MCF 10A (cell line): ENCODE results near the gene FKBP8. TPM values are rescaled to one million over a fixed set of nuclear protein-coding genes. Genes with fewer than 3 reads are reported as not detected.

Experiments
- BruUV-seq: library from RNA; stranded (reverse); fragments of 400-500 nt; replicated peaks from 2 replicates; lab custom pipeline; 2021; lab: Mats Ljungman, UMichigan
- CTCF ChIA-PET: fragments of 300-600 bp; sonication (Branson Sonifier 250); formaldehyde crosslinking; extraction: SDS; loops from one replicate; lab custom pipeline; 2021; ENCODE audit warnings: antibody characterized with exemption, inconsistent platforms; lab: Yijun Ruan, JAX
- POLR2A ChIA-PET: fragments of 300-600, 350-650 bp; sonication (Branson Sonifier 250); formaldehyde crosslinking; extraction: SDS; loops from one replicate; lab custom pipeline; 2020; ENCODE audit warnings: antibody characterized with exemption, inconsistent platforms; lab: Yijun Ruan, JAX
- DNase-seq: peaks from one replicate; pipeline ENCODE4 v3.0.0-alpha.2; 2018; ENCODE audit not compliant: unreplicated experiment
- H3K27ac Mint-ChIP-seq: one replicate; pipeline ENCODE4 v1.8.0; 2022; ENCODE audit warnings: mild to moderate bottlenecking, low read depth, mixed read lengths; ENCODE audit not compliant: unreplicated experiment
- H3K27me3 Mint-ChIP-seq: one replicate; pipeline ENCODE4 v1.8.0; 2022; ENCODE audit warnings: mixed read lengths; ENCODE audit not compliant: insufficient read depth, unreplicated experiment
- H3K36me3 Mint-ChIP-seq: one replicate; pipeline ENCODE4 v1.8.0; 2022; ENCODE audit warnings: mild to moderate bottlenecking, moderate library complexity, mixed read lengths; ENCODE audit not compliant: insufficient read depth, unreplicated experiment
- H3K4me1 Mint-ChIP-seq: one replicate; pipeline ENCODE4 v1.8.0; 2022; ENCODE audit warnings: mixed read lengths; ENCODE audit not compliant: insufficient read depth, unreplicated experiment
- H3K4me3 Mint-ChIP-seq: one replicate; pipeline ENCODE4 v1.8.0; 2022; ENCODE audit warnings: mild to moderate bottlenecking, moderate library complexity, mixed read lengths; ENCODE audit not compliant: unreplicated experiment
- H3K9me3 Mint-ChIP-seq: one replicate; pipeline ENCODE4 v1.8.0; 2022; ENCODE audit warnings: mixed read lengths; ENCODE audit not compliant: unreplicated experiment
- intact Hi-C: fragments of 100-400 bp; cut with micrococcal nuclease; formaldehyde crosslinking; loops from 2 replicates; pipeline ENCODE4 v1.14.1; 2022
- total RNA-seq: library from RNA; stranded (reverse); gene quantifications from 2 replicates; pipeline ENCODE4 v1.2.3, GENCODE V29; 2022
- TF ChIP-seq, protein P1 (sequence below): fragments of 200-600 bp; IDR thresholded peaks from one replicate; pipeline ENCODE4 v1.8.0; 2022; ENCODE audit warnings: antibody characterized with exemption, mild to moderate bottlenecking; ENCODE audit not compliant: unreplicated experiment

FKBP8 gene
- total RNA-seq, 1 experiment from 2014 or later, result 154 TPM

- Mint-ChIP-seq H3K36me3 (peaks cover 55% of the 10 kb centered on the region), H3K27me3 (no peaks in the 10 kb centered on the region), H3K9me3 (no peaks in the 10 kb centered on the region), H3K4me1 (peaks cover 7% of the 10 kb centered on the region), H3K4me3 (no peak overlapping the region), H3K27ac (no peak overlapping the region)
- BruUV-seq, result no TSS peak
- ChIA-PET POLR2A (interaction anchor here (0.6 to 0.9 kb wide), 2 partner anchors 10 to 111 kb away, joined by 3 to 4 read pairs; no protein-coding TSS in a partner anchor), CTCF (interaction anchor here (1.2 to 1.9 kb wide), 2 partner anchors 10 to 126 kb away, joined by 8 to 12 read pairs; partner anchors contain the start of gene REX1BD)
- intact Hi-C loops, result no loop called here
- DNase-seq, result no peak
- TF ChIP-seq, protein P1, sequence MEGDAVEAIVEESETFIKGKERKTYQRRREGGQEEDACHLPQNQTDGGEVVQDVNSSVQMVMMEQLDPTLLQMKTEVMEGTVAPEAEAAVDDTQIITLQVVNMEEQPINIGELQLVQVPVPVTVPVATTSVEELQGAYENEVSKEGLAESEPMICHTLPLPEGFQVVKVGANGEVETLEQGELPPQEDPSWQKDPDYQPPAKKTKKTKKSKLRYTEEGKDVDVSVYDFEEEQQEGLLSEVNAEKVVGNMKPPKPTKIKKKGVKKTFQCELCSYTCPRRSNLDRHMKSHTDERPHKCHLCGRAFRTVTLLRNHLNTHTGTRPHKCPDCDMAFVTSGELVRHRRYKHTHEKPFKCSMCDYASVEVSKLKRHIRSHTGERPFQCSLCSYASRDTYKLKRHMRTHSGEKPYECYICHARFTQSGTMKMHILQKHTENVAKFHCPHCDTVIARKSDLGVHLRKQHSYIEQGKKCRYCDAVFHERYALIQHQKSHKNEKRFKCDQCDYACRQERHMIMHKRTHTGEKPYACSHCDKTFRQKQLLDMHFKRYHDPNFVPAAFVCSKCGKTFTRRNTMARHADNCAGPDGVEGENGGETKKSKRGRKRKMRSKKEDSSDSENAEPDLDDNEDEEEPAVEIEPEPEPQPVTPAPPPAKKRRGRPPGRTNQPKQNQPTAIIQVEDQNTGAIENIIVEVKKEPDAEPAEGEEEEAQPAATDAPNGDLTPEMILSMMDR, result no peak
These were observed 34.1 kb upstream of the FKBP8 start for GRCh38 chr19:18577365-18577914.

- DNase-seq, result no peak
- Mint-ChIP-seq H3K36me3 (peaks cover 64% of the 10 kb centered on the region), H3K4me3 (no peak overlapping the region), H3K4me1 (peaks cover 9% of the 10 kb centered on the region), H3K27ac (no peak overlapping the region), H3K9me3 (no peaks in the 10 kb centered on the region), H3K27me3 (no peaks in the 10 kb centered on the region)
- TF ChIP-seq, protein P1, result no peak
- BruUV-seq, result no TSS peak
- POLR2A ChIA-PET, result no interaction called here
- CTCF ChIA-PET, result interaction anchor here (0.6 to 1.9 kb wide), 5 partner anchors 11 to 126 kb away, joined by 3 to 12 read pairs (median 4); partner anchors contain the start of gene REX1BD
- intact Hi-C loops, result no loop called here
These were observed 33.0 kb upstream of the FKBP8 start for GRCh38 chr19:18576383-18576782.

- ChIA-PET POLR2A (no interaction called here), CTCF (no interaction called here)
- H3K27me3 Mint-ChIP-seq, result no peaks in the 10 kb centered on the region
- H3K4me3 Mint-ChIP-seq, result no peak overlapping the region
- intact Hi-C loops, result no loop called here
- peaks cover 9% of the 10 kb centered on the region for H3K4me1 Mint-ChIP-seq
- BruUV-seq, result no TSS peak
- H3K27ac Mint-ChIP-seq, result no peak overlapping the region
- H3K36me3 Mint-ChIP-seq, result peaks cover 66% of the 10 kb centered on the region
- TF ChIP-seq, protein P1, result no peak
- no peak for DNase-seq
- no peaks in the 10 kb centered on the region for H3K9me3 Mint-ChIP-seq
These were observed 31.4 kb upstream of the FKBP8 start for GRCh38 chr19:18574691-18575291.

- intact Hi-C loops, result loop anchor here (1.0 to 2.0 kb wide), 2 partner anchors 49 to 103 kb away; partner anchors contain the start of gene ELL
- TF ChIP-seq, protein P1, result no peak
- no peaks in the 10 kb centered on the region for H3K27me3 Mint-ChIP-seq
- ChIA-PET POLR2A (interaction anchor here (0.6 to 4.8 kb wide), 49 partner anchors 9 to 1560 kb away, joined by 3 to 106 read pairs (median 4); partner anchors contain the start of genes COPE, CRTC1, DDX49 and ELL), CTCF (interaction anchor here (0.6 to 3.5 kb wide), 19 partner anchors 10 to 259 kb away, joined by 3 to 27 read pairs (median 3); partner anchors contain the start of genes ELL and REX1BD)
- peak; percentile 99 for DNase-seq
- BruUV-seq, result TSS peak; percentile 58
- H3K4me1 Mint-ChIP-seq, result peaks cover 9% of the 10 kb centered on the region
- peaks cover 81% of the 10 kb centered on the region for H3K36me3 Mint-ChIP-seq
- peak within 1 kb of the TSS; percentile 98 for H3K27ac Mint-ChIP-seq
- H3K9me3 Mint-ChIP-seq, result no peaks in the 10 kb centered on the region
- H3K4me3 Mint-ChIP-seq, result peak within 1 kb of the TSS; percentile 87
These were observed 28.4 kb upstream of the FKBP8 start, which contains the start of gene UBA52 for GRCh38 chr19:18571564-18572344. Gene UBA52, plus strand, starts transcription at chr19:18571857. Its CDS starts 1,444 bp downstream, at chr19:18573301.
